HG02970 (cell line): ENCODE measurements around the gene ZNF789.

Experiments used
- ATAC-seq: cut with Tn5 transposase; IDR thresholded peaks from one replicate; pipeline ENCODE4 v1.9.1; 2021; ENCODE audit warnings: mild to moderate bottlenecking, moderate library complexity, moderate number of reproducible peaks; ENCODE audit not compliant: unreplicated experiment, low FRiP score

The ZNF789 gene

GRCh38 chr7:99457050-99457649, 15.5 kb upstream of the ZNF789 start:
- no peak for ATAC-seq

GRCh38 chr7:99457650-99458493, 14.8 kb upstream of the ZNF789 start:
- ATAC-seq = no peak

GRCh38 chr7:99459087-99459486, 13.6 kb upstream of the ZNF789 start:
- ATAC-seq = no peak

GRCh38 chr7:99460651-99461050, 12.0 kb upstream of the ZNF789 start:
- no peak for ATAC-seq

- no peak for ATAC-seq
Observed at GRCh38 chr7:99461221-99461620, 11.5 kb upstream of the ZNF789 start.

- no peak for ATAC-seq
Observed at GRCh38 chr7:99465421-99465768, 7.3 kb upstream of the ZNF789 start.

GRCh38 chr7:99468336-99468918, 4.3 kb upstream of the ZNF789 start:
- ATAC-seq = no peak

GRCh38 chr7:99469381-99470065, 3.2 kb upstream of the ZNF789 start:
- no peak for ATAC-seq

- ATAC-seq = no peak
Observed at GRCh38 chr7:99473315-99473596, 566 bp downstream of the ZNF789 start.

- no peak for ATAC-seq
Observed at GRCh38 chr7:99476107-99476506, 3.4 kb downstream of the ZNF789 start.

GRCh38 chr7:99478464-99479440, 6.1 kb downstream of the ZNF789 start:
- ATAC-seq = no peak

GRCh38 chr7:99485094-99485493, 12.4 kb downstream of the ZNF789 start:
- no peak for ATAC-seq

- no peak for ATAC-seq
Observed at GRCh38 chr7:99489235-99489634, 16.5 kb downstream of the ZNF789 start.

GRCh38 chr7:99490878-99491277, 18.2 kb downstream of the ZNF789 start:
- ATAC-seq = no peak

- ATAC-seq = no peak
Observed at GRCh38 chr7:99493823-99494222, 21.1 kb downstream of the ZNF789 start.

- no peak for ATAC-seq
Observed at GRCh38 chr7:99497766-99498545, 25.3 kb downstream of the ZNF789 start.

- ATAC-seq = no peak
Observed at GRCh38 chr7:99498546-99498944, 25.9 kb downstream of the ZNF789 start.

- no peak for ATAC-seq
Observed at GRCh38 chr7:99499371-99499720, 26.7 kb downstream of the ZNF789 start.

- peak; percentile 44 for ATAC-seq
Observed at GRCh38 chr7:99499721-99500636, 27.3 kb downstream of the ZNF789 start, which contains the start of gene ZNF394. Gene ZNF394, minus strand, starts transcription at chr7:99500281. Its CDS starts 188 bp downstream, at chr7:99500093.
